ENCODE results near the gene ATRNL1. TPM values are rescaled to one million over a fixed set of nuclear protein-coding genes. Genes with fewer than 3 reads are reported as not detected.

The ATRNL1 gene
- total and polyA plus RNA-seq, 4 donors: 0.40 to 26.9 (median 5.3) TPM

GRCh38 chr10:115957786-115958442 is 864.7 kb downstream of the ATRNL1 start:
- Histone ChIP-seq H3K36me3 (ENCODE audit: control insufficient read depth in 4 of 4, insufficient read depth in 3 of 4, low read depth in 1 of 4, low read length in 3 of 4) (no peaks in the 10 kb centered on the region), H3K9me3 (ENCODE audit: control insufficient read depth in 4 of 4, low read length in 3 of 4) (no peaks in the 10 kb centered on the region), H3K4me1 (ENCODE audit: control insufficient read depth in 4 of 4, insufficient read depth in 4 of 4, low read length in 3 of 4) (peaks cover 0 to 14% (median 8%) of the 10 kb centered on the region in 4 donors), H3K27me3 (ENCODE audit: control insufficient read depth in 4 of 4, insufficient read depth in 4 of 4, low read length in 3 of 4) (no peaks in the 10 kb centered on the region), H3K4me3 (ENCODE audit: low read depth in 1 of 3, low read length in 3 of 3) (no peak overlapping the region), H3K27ac (ENCODE audit: low read depth in 1 of 2, low read length in 2 of 2) (no peak overlapping the region), H3K9ac (ENCODE audit: low read depth in 1 of 2, low read length in 2 of 2) (no peak overlapping the region)
- no peak for DNase-seq (ENCODE audit: low spot score)
- 92% methylated on average over 5 of the region's 5 CpGs for WGBS
- TF ChIP-seq FOXA2 (IDR thresholded peaks at IDR 0.05) (no peak), FOXA1 (IDR thresholded peaks at IDR 0.05) (no peak)

DNA sequence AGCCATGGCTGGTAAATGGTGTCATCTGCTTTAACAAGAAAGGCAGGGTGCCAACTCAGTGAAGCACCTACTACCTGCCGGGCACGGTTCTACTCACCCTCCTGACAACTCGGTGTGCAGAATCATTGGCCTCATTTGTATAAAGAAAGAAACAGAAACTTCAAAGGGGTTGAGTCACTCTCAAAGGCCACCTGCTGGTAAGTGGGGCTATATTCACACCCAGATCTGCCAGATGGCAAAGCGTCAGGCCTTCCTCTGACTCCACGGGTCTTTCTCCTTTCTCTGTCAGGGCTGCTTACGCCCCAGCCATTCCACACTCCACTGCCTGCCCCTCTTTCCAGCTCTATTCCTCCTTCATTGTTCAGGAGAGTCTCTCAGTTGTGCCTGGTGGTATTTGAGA is 870.7 kb downstream of the ATRNL1 start:
- Histone ChIP-seq H3K27me3 (ENCODE audit: control insufficient read depth in 4 of 4, insufficient read depth in 4 of 4, low read length in 3 of 4) (no peaks in the 10 kb centered on the region), H3K27ac (ENCODE audit: low read depth in 1 of 2, low read length in 2 of 2) (no peak overlapping the region), H3K9me3 (ENCODE audit: control insufficient read depth in 4 of 4, low read length in 3 of 4) (no peaks in the 10 kb centered on the region), H3K9ac (ENCODE audit: low read depth in 1 of 2, low read length in 2 of 2) (no peak overlapping the region), H3K4me1 (ENCODE audit: control insufficient read depth in 4 of 4, insufficient read depth in 4 of 4, low read length in 3 of 4) (no peaks in the 10 kb centered on the region), H3K4me3 (ENCODE audit: low read depth in 1 of 3, low read length in 3 of 3) (no peak overlapping the region), H3K36me3 (ENCODE audit: control insufficient read depth in 4 of 4, insufficient read depth in 3 of 4, low read depth in 1 of 4, low read length in 3 of 4) (no peaks in the 10 kb centered on the region)
- DNase-seq (ENCODE audit: low spot score): no peak
- peak in 1 of 2 donors; percentile 39 for TF ChIP-seq RAD21 (IDR thresholded peaks at IDR 0.05)
- no peak for TF ChIP-seq ZBTB33 (IDR thresholded peaks at IDR 0.05)
- 74% methylated on average over 6 of the region's 6 CpGs for WGBS

DNA sequence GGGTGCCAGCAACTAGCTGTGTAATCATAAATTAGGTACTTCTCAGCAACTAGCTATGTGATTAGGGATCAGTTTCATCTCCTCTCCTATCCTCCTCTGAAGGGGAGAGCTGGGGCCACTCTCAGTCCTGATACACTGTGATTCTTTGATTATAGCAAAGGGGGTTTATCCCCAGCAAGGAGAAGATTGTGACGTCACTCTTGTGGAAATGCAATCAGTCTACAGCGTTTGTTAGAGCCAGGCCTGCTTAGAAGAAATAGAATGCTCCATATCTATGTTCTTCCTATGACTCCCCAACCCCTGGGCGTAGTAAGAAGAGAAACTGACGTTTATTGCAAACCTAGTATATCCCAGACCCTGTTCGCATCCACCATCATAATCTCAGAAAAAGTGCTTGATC is 871.7 kb downstream of the ATRNL1 start:
- no peaks in the 10 kb centered on the region for H3K27me3 ChIP-seq (ENCODE audit: control insufficient read depth in 4 of 4, insufficient read depth in 4 of 4, low read length in 3 of 4)
- TF ChIP-seq RXRA (IDR thresholded peaks at IDR 0.05): no peak
- TF ChIP-seq, protein P1, sequence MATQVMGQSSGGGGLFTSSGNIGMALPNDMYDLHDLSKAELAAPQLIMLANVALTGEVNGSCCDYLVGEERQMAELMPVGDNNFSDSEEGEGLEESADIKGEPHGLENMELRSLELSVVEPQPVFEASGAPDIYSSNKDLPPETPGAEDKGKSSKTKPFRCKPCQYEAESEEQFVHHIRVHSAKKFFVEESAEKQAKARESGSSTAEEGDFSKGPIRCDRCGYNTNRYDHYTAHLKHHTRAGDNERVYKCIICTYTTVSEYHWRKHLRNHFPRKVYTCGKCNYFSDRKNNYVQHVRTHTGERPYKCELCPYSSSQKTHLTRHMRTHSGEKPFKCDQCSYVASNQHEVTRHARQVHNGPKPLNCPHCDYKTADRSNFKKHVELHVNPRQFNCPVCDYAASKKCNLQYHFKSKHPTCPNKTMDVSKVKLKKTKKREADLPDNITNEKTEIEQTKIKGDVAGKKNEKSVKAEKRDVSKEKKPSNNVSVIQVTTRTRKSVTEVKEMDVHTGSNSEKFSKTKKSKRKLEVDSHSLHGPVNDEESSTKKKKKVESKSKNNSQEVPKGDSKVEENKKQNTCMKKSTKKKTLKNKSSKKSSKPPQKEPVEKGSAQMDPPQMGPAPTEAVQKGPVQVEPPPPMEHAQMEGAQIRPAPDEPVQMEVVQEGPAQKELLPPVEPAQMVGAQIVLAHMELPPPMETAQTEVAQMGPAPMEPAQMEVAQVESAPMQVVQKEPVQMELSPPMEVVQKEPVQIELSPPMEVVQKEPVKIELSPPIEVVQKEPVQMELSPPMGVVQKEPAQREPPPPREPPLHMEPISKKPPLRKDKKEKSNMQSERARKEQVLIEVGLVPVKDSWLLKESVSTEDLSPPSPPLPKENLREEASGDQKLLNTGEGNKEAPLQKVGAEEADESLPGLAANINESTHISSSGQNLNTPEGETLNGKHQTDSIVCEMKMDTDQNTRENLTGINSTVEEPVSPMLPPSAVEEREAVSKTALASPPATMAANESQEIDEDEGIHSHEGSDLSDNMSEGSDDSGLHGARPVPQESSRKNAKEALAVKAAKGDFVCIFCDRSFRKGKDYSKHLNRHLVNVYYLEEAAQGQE (IDR thresholded peaks at IDR 0.05): no peak
- TF ChIP-seq, protein P2, sequence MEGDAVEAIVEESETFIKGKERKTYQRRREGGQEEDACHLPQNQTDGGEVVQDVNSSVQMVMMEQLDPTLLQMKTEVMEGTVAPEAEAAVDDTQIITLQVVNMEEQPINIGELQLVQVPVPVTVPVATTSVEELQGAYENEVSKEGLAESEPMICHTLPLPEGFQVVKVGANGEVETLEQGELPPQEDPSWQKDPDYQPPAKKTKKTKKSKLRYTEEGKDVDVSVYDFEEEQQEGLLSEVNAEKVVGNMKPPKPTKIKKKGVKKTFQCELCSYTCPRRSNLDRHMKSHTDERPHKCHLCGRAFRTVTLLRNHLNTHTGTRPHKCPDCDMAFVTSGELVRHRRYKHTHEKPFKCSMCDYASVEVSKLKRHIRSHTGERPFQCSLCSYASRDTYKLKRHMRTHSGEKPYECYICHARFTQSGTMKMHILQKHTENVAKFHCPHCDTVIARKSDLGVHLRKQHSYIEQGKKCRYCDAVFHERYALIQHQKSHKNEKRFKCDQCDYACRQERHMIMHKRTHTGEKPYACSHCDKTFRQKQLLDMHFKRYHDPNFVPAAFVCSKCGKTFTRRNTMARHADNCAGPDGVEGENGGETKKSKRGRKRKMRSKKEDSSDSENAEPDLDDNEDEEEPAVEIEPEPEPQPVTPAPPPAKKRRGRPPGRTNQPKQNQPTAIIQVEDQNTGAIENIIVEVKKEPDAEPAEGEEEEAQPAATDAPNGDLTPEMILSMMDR (IDR thresholded peaks at IDR 0.05; ENCODE audit: low read depth, low read length, missing input control): no peak
- TF ChIP-seq, protein P3, sequence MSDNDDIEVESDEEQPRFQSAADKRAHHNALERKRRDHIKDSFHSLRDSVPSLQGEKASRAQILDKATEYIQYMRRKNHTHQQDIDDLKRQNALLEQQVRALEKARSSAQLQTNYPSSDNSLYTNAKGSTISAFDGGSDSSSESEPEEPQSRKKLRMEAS (IDR thresholded peaks at IDR 0.05): no peak
- no peak for TF ChIP-seq GABPA (IDR thresholded peaks at IDR 0.05 in 1 of 2, conservative IDR thresholded peaks at IDR 0.05 in 1 of 2)
- TF ChIP-seq SP1 (IDR thresholded peaks at IDR 0.05): no peak
- no peak for TF ChIP-seq YY1 (IDR thresholded peaks at IDR 0.05)
- TF ChIP-seq JUND (IDR thresholded peaks at IDR 0.05): no peak
- TF ChIP-seq HNF4A (conservative IDR thresholded peaks at IDR 0.05): no peak
- no peak for TF ChIP-seq FOXA1 (IDR thresholded peaks at IDR 0.05)
- TF ChIP-seq HNF4G (IDR thresholded peaks at IDR 0.05): no peak
- TF ChIP-seq NR2F2 (IDR thresholded peaks at IDR 0.05): no peak
- TF ChIP-seq ATF3 (IDR thresholded peaks at IDR 0.05): no peak
- TF ChIP-seq TAF1 (conservative IDR thresholded peaks at IDR 0.05): no peak
- TF ChIP-seq ZBTB33 (IDR thresholded peaks at IDR 0.05): no peak
- no peaks in the 10 kb centered on the region for H3K9me3 ChIP-seq (ENCODE audit: control insufficient read depth in 4 of 4, low read length in 3 of 4)
- H3K4me1 ChIP-seq (ENCODE audit: control insufficient read depth in 4 of 4, insufficient read depth in 4 of 4, low read length in 3 of 4): no peaks in the 10 kb centered on the region
- no peak overlapping the region for H3K27ac ChIP-seq (ENCODE audit: low read depth in 1 of 2, low read length in 2 of 2)
- WGBS: 94% methylated on average over 5 of the region's 5 CpGs
- no peak for DNase-seq (ENCODE audit: low spot score)
- H3K4me3 ChIP-seq (ENCODE audit: low read depth in 1 of 3, low read length in 3 of 3): no peak overlapping the region
- no peaks in the 10 kb centered on the region for H3K36me3 ChIP-seq (ENCODE audit: control insufficient read depth in 4 of 4, insufficient read depth in 3 of 4, low read depth in 1 of 4, low read length in 3 of 4)
- no peak overlapping the region for H3K9ac ChIP-seq (ENCODE audit: low read depth in 1 of 2, low read length in 2 of 2)

Measured in liver (tissue), 9 donors.